HG03064 (cell line): ENCODE data around the gene SMYD2.

Source experiments
- ATAC-seq: cut with Tn5 transposase; IDR thresholded peaks from one replicate; pipeline ENCODE4 v1.9.1; 2021; ENCODE audit warnings: low read depth; ENCODE audit not compliant: unreplicated experiment

Gene SMYD2

GRCh38 chr1:214352838-214353237 lies 71.9 kb downstream of the SMYD2 start:
- ATAC-seq: no peak

GRCh38 chr1:214354440-214355148 lies 73.6 kb downstream of the SMYD2 start:
- ATAC-seq: no peak

- ATAC-seq: no peak
These were observed 79.2 kb downstream of the SMYD2 start for GRCh38 chr1:214360116-214360515.

- no peak for ATAC-seq
These were observed 79.7 kb downstream of the SMYD2 start for GRCh38 chr1:214360525-214361164.

GRCh38 chr1:214361636-214362035 lies 80.7 kb downstream of the SMYD2 start:
- ATAC-seq: no peak

- no peak for ATAC-seq
These were observed 81.4 kb downstream of the SMYD2 start for GRCh38 chr1:214362188-214362882.

GRCh38 chr1:214363386-214363785 lies 82.4 kb downstream of the SMYD2 start:
- ATAC-seq: no peak

GRCh38 chr1:214364386-214364785 lies 83.4 kb downstream of the SMYD2 start:
- ATAC-seq: no peak

GRCh38 chr1:214364786-214365295 lies 83.9 kb downstream of the SMYD2 start:
- ATAC-seq: no peak

GRCh38 chr1:214367841-214368240 lies 86.9 kb downstream of the SMYD2 start:
- no peak for ATAC-seq

GRCh38 chr1:214369364-214369763 lies 88.4 kb downstream of the SMYD2 start:
- no peak for ATAC-seq

GRCh38 chr1:214370615-214371014 lies 89.7 kb downstream of the SMYD2 start:
- ATAC-seq: no peak

GRCh38 chr1:214372092-214372491 lies 91.1 kb downstream of the SMYD2 start:
- no peak for ATAC-seq

- ATAC-seq: no peak
These were observed 96.5 kb downstream of the SMYD2 start for GRCh38 chr1:214377485-214377884.

- no peak for ATAC-seq
These were observed 96.9 kb downstream of the SMYD2 start for GRCh38 chr1:214377886-214378285.

GRCh38 chr1:214378492-214378891 lies 97.5 kb downstream of the SMYD2 start:
- ATAC-seq: no peak

- no peak for ATAC-seq
These were observed 98.4 kb downstream of the SMYD2 start for GRCh38 chr1:214379236-214379970.

- ATAC-seq: no peak
These were observed 99.4 kb downstream of the SMYD2 start for GRCh38 chr1:214380396-214380795.

GRCh38 chr1:214380986-214381695 lies 100.2 kb downstream of the SMYD2 start:
- no peak for ATAC-seq
